MM.1S (cell line): ENCODE results near the gene AGBL1.

Experiments used
- CTCF ChIP-seq: fragments of 300-600 bp; sonication (generic); IDR thresholded peaks from 2 replicates; pipeline ENCODE4 v1.5.1; 2016; ENCODE audit warnings: antibody characterized with exemption, low read length, mixed read lengths
- EZH2phosphoT487 ChIP-seq: fragments of 300-600 bp; sonication (generic); IDR thresholded peaks from 2 replicates; pipeline ENCODE4 v1.6.1; 2018; ENCODE audit warnings: antibody characterized with exemption, low read length

DNA sequence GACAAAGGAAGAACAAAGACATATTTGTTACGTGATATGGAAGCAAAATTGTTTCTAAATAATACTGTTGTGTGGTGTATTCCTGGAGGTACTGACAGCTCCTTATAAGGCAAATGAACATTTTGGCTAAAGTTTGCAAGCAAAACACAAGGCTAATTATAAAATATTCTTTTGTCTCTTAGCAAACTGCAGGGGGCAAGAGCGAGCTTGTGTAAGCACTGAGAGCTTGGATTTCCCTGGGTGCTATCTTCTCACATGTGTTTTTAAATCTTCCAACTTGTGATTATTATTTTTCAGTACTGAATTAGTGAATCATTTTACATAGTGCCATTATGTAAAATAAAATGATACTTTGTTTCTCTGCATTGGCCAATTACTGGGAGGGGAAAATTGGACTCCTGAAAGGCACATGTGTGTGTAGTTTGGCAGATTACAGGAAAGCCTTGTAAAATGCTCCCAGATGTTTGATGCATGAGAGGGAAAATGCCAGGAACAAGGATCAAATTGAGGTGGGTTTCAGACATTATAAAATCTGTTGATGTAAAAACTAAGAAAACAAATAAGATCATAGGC, 611.5 kb downstream of the AGBL1 start:
- TF ChIP-seq CTCF = peak; percentile 9; the same call in 1 of the 2 replicates
- no peak for TF ChIP-seq EZH2phosphoT487
